A673 (cell line): Measurements from ENCODE around the gene MMP10.

Experiments
- CTCF ChIP-seq: fragments of 300-800, 200-600 bp; sonication (generic); conservative IDR thresholded peaks from 2 replicates; pipeline ENCODE4 v1.5.1; 2017; ENCODE audit warnings: low read depth, mild to moderate bottlenecking, antibody characterized with exemption, low read length, moderate library complexity, mixed read lengths
- EZH2 ChIP-seq: fragments of 200-600 bp; sonication (generic); IDR thresholded peaks from 2 replicates; pipeline ENCODE4 v1.6.1; 2017; ENCODE audit warnings: borderline replicate concordance, low read depth, mild to moderate bottlenecking, mixed read lengths, antibody characterized with exemption, low read length; ENCODE audit not compliant: poor library complexity, severe bottlenecking

GRCh38 chr11:102753267-102753666 lies 27.2 kb downstream of the MMP10 start:
- TF ChIP-seq EZH2: no peak
- no peak for TF ChIP-seq CTCF
